ENCODE data around the gene TEX22. TPM values are rescaled to one million over a fixed set of nuclear protein-coding genes. Genes with fewer than 3 reads are reported as not detected.

TEX22 gene
- total RNA-seq, 4 donors from 2014 or later = not detected

DNA sequence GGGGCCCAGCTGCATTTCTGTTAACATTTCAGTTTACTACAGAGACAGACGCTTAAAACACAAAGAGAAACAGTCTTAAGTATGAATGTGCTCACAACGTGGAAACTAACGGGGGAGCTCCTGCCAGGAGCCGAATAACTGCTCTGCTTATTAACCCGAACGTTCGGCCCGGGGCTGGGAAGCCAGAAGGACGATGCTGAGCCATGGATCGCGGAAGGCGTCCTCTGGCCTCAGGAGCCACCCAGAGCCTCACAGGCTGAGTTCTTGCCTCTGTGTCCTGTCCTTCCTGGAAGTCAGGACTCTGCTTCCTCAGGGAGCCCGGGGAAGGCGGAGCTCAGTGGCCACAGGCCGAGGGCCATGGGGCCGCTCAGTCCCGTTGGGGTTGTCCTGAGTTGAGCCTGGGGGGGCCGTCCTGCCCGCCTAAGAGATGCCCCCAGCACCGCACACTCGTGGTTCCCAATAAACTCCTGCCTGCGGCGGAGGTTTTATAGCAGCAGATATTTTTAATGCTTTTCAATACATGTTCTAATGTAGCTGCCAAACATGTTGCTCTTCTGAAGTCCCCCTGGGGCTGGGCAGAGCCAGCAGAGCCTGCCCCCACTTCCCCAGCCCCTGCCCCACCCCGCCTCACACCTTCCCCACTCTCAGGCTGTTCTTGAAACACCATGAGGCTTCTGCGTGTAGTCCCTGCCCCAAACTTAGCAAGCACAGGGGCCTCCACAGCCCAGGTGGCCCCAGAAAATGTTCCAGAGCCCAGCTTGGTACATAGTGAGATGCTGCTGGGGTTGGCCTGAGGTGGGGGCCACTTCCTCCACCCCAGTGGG, 3.4 kb upstream of the TEX22 start:
- intact Hi-C loops (cut with DNase I; ENCODE audit: low total_unique reads) (no loop called here), in situ Hi-C loops (cut with MboI; ENCODE audit: low sequenced_read_pairs in 4 of 4) (no loop called here)
- no peak overlapping the region for H3K4me3 ChIP-seq
- DNase-seq = no peak
- H3K9me3 ChIP-seq = no peaks in the 10 kb centered on the region
- H3K36me3 ChIP-seq = peaks cover 0 to 10% of the 10 kb centered on the region in 2 donors
- H3K4me1 ChIP-seq = peaks cover 17 to 20% of the 10 kb centered on the region in 2 donors
- H3K27me3 ChIP-seq = no peaks in the 10 kb centered on the region
- no peak overlapping the region for H3K27ac ChIP-seq
- TF ChIP-seq POLR2A (IDR thresholded peaks at IDR 0.05) = no peak
- TF ChIP-seq, protein P1, sequence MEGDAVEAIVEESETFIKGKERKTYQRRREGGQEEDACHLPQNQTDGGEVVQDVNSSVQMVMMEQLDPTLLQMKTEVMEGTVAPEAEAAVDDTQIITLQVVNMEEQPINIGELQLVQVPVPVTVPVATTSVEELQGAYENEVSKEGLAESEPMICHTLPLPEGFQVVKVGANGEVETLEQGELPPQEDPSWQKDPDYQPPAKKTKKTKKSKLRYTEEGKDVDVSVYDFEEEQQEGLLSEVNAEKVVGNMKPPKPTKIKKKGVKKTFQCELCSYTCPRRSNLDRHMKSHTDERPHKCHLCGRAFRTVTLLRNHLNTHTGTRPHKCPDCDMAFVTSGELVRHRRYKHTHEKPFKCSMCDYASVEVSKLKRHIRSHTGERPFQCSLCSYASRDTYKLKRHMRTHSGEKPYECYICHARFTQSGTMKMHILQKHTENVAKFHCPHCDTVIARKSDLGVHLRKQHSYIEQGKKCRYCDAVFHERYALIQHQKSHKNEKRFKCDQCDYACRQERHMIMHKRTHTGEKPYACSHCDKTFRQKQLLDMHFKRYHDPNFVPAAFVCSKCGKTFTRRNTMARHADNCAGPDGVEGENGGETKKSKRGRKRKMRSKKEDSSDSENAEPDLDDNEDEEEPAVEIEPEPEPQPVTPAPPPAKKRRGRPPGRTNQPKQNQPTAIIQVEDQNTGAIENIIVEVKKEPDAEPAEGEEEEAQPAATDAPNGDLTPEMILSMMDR (IDR thresholded peaks at IDR 0.05 in 4 of 5, conservative IDR thresholded peaks at IDR 0.05 in 1 of 5) = no peak
- ATAC-seq = no peak

DNA sequence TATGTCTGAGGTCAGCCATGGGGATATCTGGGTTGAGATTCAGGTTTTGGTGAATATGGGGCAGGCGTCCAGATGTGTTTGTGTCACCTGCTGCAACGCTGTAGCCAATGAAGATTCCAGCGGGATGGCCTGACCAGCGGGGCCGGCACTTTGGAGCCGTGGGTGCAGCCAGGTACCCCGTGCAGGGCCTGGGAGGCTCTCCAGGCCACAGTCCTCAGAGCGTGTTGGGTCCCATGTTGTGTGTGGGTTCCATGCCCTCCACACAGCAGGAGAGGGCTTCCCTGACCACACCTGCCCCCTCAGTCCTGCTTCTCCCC, 2.8 kb upstream of the TEX22 start:
- peaks cover 17 to 19% of the 10 kb centered on the region in 2 donors for H3K4me1 ChIP-seq
- H3K36me3 ChIP-seq = peaks cover 0 to 13% of the 10 kb centered on the region in 2 donors
- DNase-seq (no peak), ATAC-seq (no peak)
- in situ Hi-C loops (cut with MboI; ENCODE audit: low sequenced_read_pairs in 4 of 4) (no loop called here), intact Hi-C loops (cut with DNase I; ENCODE audit: low total_unique reads) (no loop called here)
- TF ChIP-seq, protein P1 (IDR thresholded peaks at IDR 0.05 in 4 of 5, conservative IDR thresholded peaks at IDR 0.05 in 1 of 5) = no peak
- no peak for TF ChIP-seq POLR2A (IDR thresholded peaks at IDR 0.05)
- no peak overlapping the region for H3K27ac ChIP-seq
- no peaks in the 10 kb centered on the region for H3K27me3 ChIP-seq
- H3K4me3 ChIP-seq = no peak overlapping the region
- no peaks in the 10 kb centered on the region for H3K9me3 ChIP-seq

DNA sequence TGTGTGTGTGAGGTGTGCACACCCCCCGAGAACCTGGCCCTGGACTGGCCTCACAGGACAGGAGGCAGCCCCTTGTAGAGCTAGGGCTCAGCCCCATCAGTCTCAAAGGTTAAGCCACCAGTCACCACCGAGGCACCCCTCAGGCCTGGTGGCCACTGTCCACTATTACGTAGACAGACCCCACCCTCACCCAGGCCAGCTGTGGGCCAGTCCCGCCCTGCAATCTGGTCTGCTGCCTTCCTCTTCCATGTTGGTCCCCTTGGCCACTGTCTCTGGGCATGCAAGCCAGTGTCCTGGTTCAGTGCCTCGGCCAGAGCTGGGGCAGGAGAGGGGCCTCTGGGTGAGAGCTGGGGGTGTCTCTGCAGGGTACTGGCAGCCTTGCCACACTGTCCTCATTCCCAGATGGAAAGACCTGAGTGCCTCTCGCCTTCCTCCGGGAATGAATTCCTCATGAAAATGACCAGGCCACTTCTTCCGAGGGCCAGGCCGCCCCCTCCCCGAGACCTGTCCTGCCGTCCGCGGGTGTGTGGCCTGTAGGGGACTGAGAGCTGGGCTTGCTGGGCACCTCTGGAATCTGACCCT, 897 bp upstream of the TEX22 start:
- TF ChIP-seq, protein P1 (IDR thresholded peaks at IDR 0.05 in 4 of 5, conservative IDR thresholded peaks at IDR 0.05 in 1 of 5) = no peak
- TF ChIP-seq POLR2A (IDR thresholded peaks at IDR 0.05) = no peak
- peaks cover 17 to 19% of the 10 kb centered on the region in 2 donors for H3K4me1 ChIP-seq
- in situ Hi-C loops (cut with MboI; ENCODE audit: low sequenced_read_pairs in 4 of 4) (no loop called here), intact Hi-C loops (cut with DNase I; ENCODE audit: low total_unique reads) (no loop called here)
- peak overlapping the region; percentile 79 to 94 (median 90) for H3K27ac ChIP-seq
- ATAC-seq = peak; percentile 18 to 29
- peak overlapping the region; percentile 70 to 100 (median 94) for H3K4me3 ChIP-seq
- H3K9me3 ChIP-seq = no peaks in the 10 kb centered on the region
- no peaks in the 10 kb centered on the region for H3K27me3 ChIP-seq
- H3K36me3 ChIP-seq = peaks cover 0 to 20% of the 10 kb centered on the region in 2 donors
- no peak for DNase-seq

DNA sequence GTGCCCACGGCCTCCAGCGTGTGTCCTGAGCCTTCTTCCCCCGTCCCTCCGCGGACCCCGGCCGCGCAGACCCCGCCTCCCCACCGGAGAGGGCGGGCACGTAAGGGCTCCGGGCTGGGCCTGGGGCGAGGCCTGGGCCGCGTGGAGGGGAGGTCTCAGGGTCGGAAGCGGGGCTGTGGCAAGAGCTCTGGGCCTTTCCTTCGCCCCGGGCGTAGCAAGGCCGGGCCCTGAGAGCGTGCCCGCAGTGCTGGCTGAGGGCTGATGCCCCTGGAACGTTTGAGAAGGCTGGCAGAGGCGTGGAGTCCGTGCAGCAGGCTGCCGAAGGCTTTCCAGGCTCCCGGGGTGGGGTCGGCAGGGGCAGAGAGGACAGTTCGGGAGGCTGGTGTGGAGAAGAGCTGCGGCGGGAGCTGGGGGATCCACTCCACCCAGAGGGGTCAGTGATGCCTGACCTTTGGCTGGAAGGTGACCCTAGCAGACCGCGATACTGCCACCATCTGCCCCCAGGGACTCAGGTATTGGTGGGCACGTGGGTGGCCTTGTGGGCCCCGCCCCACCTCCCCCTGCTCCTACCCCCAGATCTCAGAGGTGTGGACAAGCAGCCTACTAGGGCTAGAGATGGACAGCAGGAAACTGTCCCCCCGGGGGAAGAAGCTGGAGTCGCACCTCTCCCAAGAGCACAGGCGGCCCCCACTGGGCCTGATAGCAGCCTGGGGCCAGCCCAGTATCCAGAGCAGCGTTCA, 558 bp downstream of the TEX22 start:
- in situ Hi-C loops (cut with MboI; ENCODE audit: low sequenced_read_pairs in 4 of 4) = no loop called here
- peaks cover 0 to 16% of the 10 kb centered on the region in 2 donors for H3K36me3 ChIP-seq
- no peaks in the 10 kb centered on the region for H3K27me3 ChIP-seq
- H3K4me3 ChIP-seq = peak overlapping the region; percentile 70 to 100 (median 94)
- DNase-seq (no peak), ATAC-seq (peak; percentile 31)
- H3K27ac ChIP-seq = peak overlapping the region; percentile 79 to 94 (median 90)
- TF ChIP-seq, protein P1 (IDR thresholded peaks at IDR 0.05 in 4 of 5, conservative IDR thresholded peaks at IDR 0.05 in 1 of 5) = no peak
- no peak for TF ChIP-seq POLR2A (IDR thresholded peaks at IDR 0.05)
- peaks cover 17 to 19% of the 10 kb centered on the region in 2 donors for H3K4me1 ChIP-seq
- intact Hi-C loops (cut with DNase I; ENCODE audit: low total_unique reads) = loop anchor here (1.0 to 2.0 kb wide), 2 partner anchors 16 to 28 kb away; no protein-coding TSS in a partner anchor
- no peaks in the 10 kb centered on the region for H3K9me3 ChIP-seq

Data from gastrocnemius medialis (tissue), 4 donors.